Neural cell (in vitro differentiated cells): ENCODE data around the gene EDIL3. TPM values are rescaled to one million over a fixed set of nuclear protein-coding genes. Genes with fewer than 3 reads are reported as not detected.

Experiments
- H2AFZ ChIP-seq: fragments of 200-600, 300-800 bp; sonication (generic), shearing (Covaris generic); 2 replicates; pipeline ENCODE4 v1.6.0; 2014; ENCODE audit warnings: low read depth, mild to moderate bottlenecking, antibody characterized with exemption, low read length, moderate library complexity
- H3F3A ChIP-seq: fragments of 200-600 bp; shearing (Covaris generic); 2 replicates; pipeline ENCODE4 v1.6.1; 2016; ENCODE audit warnings: mild to moderate bottlenecking, moderate library complexity, mixed read lengths, antibody characterized with exemption, low read length; ENCODE audit not compliant: insufficient read depth, poor library complexity, severe bottlenecking
- H3K27ac ChIP-seq: fragments of 200-600, 300-800 bp; sonication (generic), shearing (Covaris generic); 2 replicates; pipeline ENCODE4 v1.5.1; 2014; ENCODE audit warnings: mild to moderate bottlenecking, low read length, moderate library complexity
- H3K27me3 ChIP-seq: fragments of 300-800, 200-600 bp; sonication (generic), shearing (Covaris generic); 2 replicates; pipeline ENCODE4 v1.6.0; 2014; ENCODE audit warnings: mild to moderate bottlenecking, low read depth, low read length, moderate library complexity; ENCODE audit not compliant: insufficient read depth
- H3K36me3 ChIP-seq: fragments of 300-800, 200-600 bp; sonication (generic), shearing (Covaris generic); 2 replicates; pipeline ENCODE4 v1.5.1; 2014; ENCODE audit warnings: mild to moderate bottlenecking, antibody characterized with exemption, low read length, moderate library complexity; ENCODE audit not compliant: insufficient read depth
- H3K4me2 ChIP-seq: fragments of 300-800, 200-600 bp; sonication (generic), shearing (Covaris generic); 2 replicates; pipeline ENCODE4 v1.6.0; 2014; ENCODE audit warnings: mild to moderate bottlenecking, low read length
- H3K4me3 ChIP-seq: fragments of 300-800, 200-600 bp; sonication (generic), shearing (Covaris generic); 2 replicates; pipeline ENCODE4 v1.5.1; 2014; ENCODE audit warnings: mild to moderate bottlenecking, low read length, moderate library complexity
- H3K79me2 ChIP-seq: fragments of 200-600 bp; shearing (Covaris generic); replicated peaks from 2 replicates; pipeline ENCODE4 v1.6.0; 2014; ENCODE audit warnings: mild to moderate bottlenecking, low read length, moderate library complexity; ENCODE audit not compliant: insufficient read depth
- H3K9ac ChIP-seq: fragments of 300-800, 200-600 bp; sonication (generic), shearing (Covaris generic); 2 replicates; pipeline ENCODE4 v1.6.1; 2016; ENCODE audit warnings: mild to moderate bottlenecking, low read length, mixed read lengths
- H3K9me2 ChIP-seq: fragments of 200-600 bp; shearing (Covaris generic); 2 replicates; pipeline ENCODE4 v1.6.1; 2016; ENCODE audit warnings: mild to moderate bottlenecking, low read length, mixed read lengths; ENCODE audit not compliant: insufficient read depth
- H3K9me3 ChIP-seq: fragments of 200-600, 300-800 bp; sonication (generic), shearing (Covaris generic); 2 replicates; pipeline ENCODE4 v1.6.1; 2016; ENCODE audit warnings: mild to moderate bottlenecking, mixed run types, low read length, moderate library complexity, mixed read lengths
- H4K20me1 ChIP-seq: fragments of 200-600 bp; shearing (Covaris generic); 2 replicates; pipeline ENCODE4 v1.6.1; 2016; ENCODE audit warnings: mild to moderate bottlenecking, mixed run types; ENCODE audit not compliant: insufficient read depth
- CTCF ChIP-seq: fragments of 450-650 bp; IDR thresholded peaks from 2 replicates; pipeline ENCODE4 v1.5.1; 2014; ENCODE audit warnings: antibody characterized with exemption, mild to moderate bottlenecking, moderate library complexity; ENCODE audit not compliant: poor library complexity, severe bottlenecking
- EP300 ChIP-seq: fragments of 450-650 bp; conservative IDR thresholded peaks from 2 replicates; pipeline ENCODE4 v1.6.1; 2014; ENCODE audit warnings: antibody characterized with exemption, mild to moderate bottlenecking, moderate library complexity; ENCODE audit not compliant: poor library complexity, severe bottlenecking
- EZH2 ChIP-seq: fragments of 200-600, 300-800 bp; shearing (Covaris generic), sonication (generic); IDR thresholded peaks from 2 replicates; pipeline ENCODE4 v1.6.1; 2014; ENCODE audit warnings: antibody characterized with exemption, low read length, borderline replicate concordance, mild to moderate bottlenecking; ENCODE audit not compliant: insufficient read depth, poor library complexity, severe bottlenecking
- POLR2AphosphoS5 ChIP-seq: IDR thresholded peaks from 2 replicates; pipeline ENCODE4 v1.6.1; 2012
- REST ChIP-seq: IDR thresholded peaks from 2 replicates; pipeline ENCODE4 v1.6.1; 2012; ENCODE audit warnings: borderline replicate concordance
- SMC3 ChIP-seq: fragments of 450-650 bp; conservative IDR thresholded peaks from 2 replicates; pipeline ENCODE4 v1.6.1; 2014; ENCODE audit warnings: antibody characterized with exemption, mild to moderate bottlenecking, moderate library complexity; ENCODE audit not compliant: poor library complexity
- polyA plus RNA-seq: library from polyadenylated mRNA; depleted of rRNA; stranded (reverse); fragments of >200 nt; gene quantifications from 2 replicates; pipeline ENCODE4 v1.2.3, GENCODE V29; 2014
- small RNA-seq, 3 experiments: library from RNA; depleted of rRNA; stranded (forward); fragments of <200 nt; gene quantifications; one replicate each; pipeline ENCODE3, GENCODE V24; 2012

The EDIL3 gene
- polyA plus RNA-seq, 1 donor from 2014 or later, result 6.1 TPM

- Histone ChIP-seq H3F3A (peaks cover under 1% of the 10 kb centered on the region), H3K27me3 (no peaks in the 10 kb centered on the region), H3K79me2 (no peaks in the 10 kb centered on the region), H2AFZ (no peak overlapping the region), H3K9me2 (no peaks in the 10 kb centered on the region), H3K4me3 (no peak overlapping the region), H3K36me3 (no peaks in the 10 kb centered on the region), H3K27ac (no peak overlapping the region), H3K4me2 (no peak overlapping the region), H4K20me1 (no peaks in the 10 kb centered on the region), H3K9ac (no peak overlapping the region), H3K9me3 (no peaks in the 10 kb centered on the region)
- no peak for TF ChIP-seq POLR2AphosphoS5
- TF ChIP-seq CTCF, result no peak
- no peak for TF ChIP-seq REST
- TF ChIP-seq EZH2, result no peak
- TF ChIP-seq EP300, result no peak
- TF ChIP-seq SMC3, result no peak
Observed at GRCh38 chr5:83895860-83896259, 488.8 kb downstream of the EDIL3 start.

- peaks cover 8% of the 10 kb centered on the region for H3F3A ChIP-seq
- no peak overlapping the region for H3K4me2 ChIP-seq
- no peaks in the 10 kb centered on the region for H4K20me1 ChIP-seq
- no peaks in the 10 kb centered on the region for H3K27me3 ChIP-seq
- no peak overlapping the region for H3K4me3 ChIP-seq
- no peak overlapping the region for H3K27ac ChIP-seq
- H3K9me2 ChIP-seq, result no peaks in the 10 kb centered on the region
- TF ChIP-seq CTCF (no peak), SMC3 (no peak)
- no peaks in the 10 kb centered on the region for H3K36me3 ChIP-seq
- H3K9me3 ChIP-seq, result no peaks in the 10 kb centered on the region
- no peak overlapping the region for H2AFZ ChIP-seq
- H3K9ac ChIP-seq, result no peak overlapping the region
- H3K79me2 ChIP-seq, result no peaks in the 10 kb centered on the region
Observed at GRCh38 chr5:83891261-83891660, 493.4 kb downstream of the EDIL3 start.

Small RNA genes within 50 kb of the gene (small RNA-seq; reads per million reads assigned to genes)
- gene RNU6-448P, result 0 reads per million in 3 experiments
